Mesenchymal stem cell (in vitro differentiated cells and primary cell): Measurements from ENCODE around the gene HHIP. TPM values are rescaled to one million over a fixed set of nuclear protein-coding genes. Genes with fewer than 3 reads are reported as not detected.

Experiments used
- DNase-seq: peaks from one replicate; pipeline ENCODE4 v3.0.0-alpha.2; 2013
- H2AFZ ChIP-seq: one replicate; pipeline ENCODE4 v1.6.1; 2013; ENCODE audit warnings: low read depth, mild to moderate bottlenecking, control low read depth, inconsistent platforms, low read length, moderate library complexity
- H2AK5ac ChIP-seq: 2 replicates; pipeline ENCODE4 v1.6.1; 2013; ENCODE audit warnings: low read length, moderate library complexity, mild to moderate bottlenecking, inconsistent platforms; ENCODE audit not compliant: severe bottlenecking
- H2BK120ac ChIP-seq: one replicate; pipeline ENCODE4 v1.6.1; 2013; ENCODE audit warnings: low read depth, mild to moderate bottlenecking, inconsistent platforms, low read length, moderate library complexity
- H2BK12ac ChIP-seq, 2 experiments: one replicate each; pipeline ENCODE4 v1.6.1; 2013; ENCODE audit warnings: inconsistent platforms in 2 of 2, low read length in 2 of 2, mild to moderate bottlenecking in 2 of 2, moderate library complexity in 2 of 2, control low read depth in 1 of 2
- H2BK15ac ChIP-seq: one replicate; pipeline ENCODE4 v1.6.1; 2013; ENCODE audit warnings: mild to moderate bottlenecking, low read depth, inconsistent platforms; ENCODE audit not compliant: poor library complexity, severe bottlenecking
- H2BK5ac ChIP-seq: 2 replicates; pipeline ENCODE4 v1.6.1; 2013; ENCODE audit warnings: low read depth, mild to moderate bottlenecking, low read length, control low read depth, inconsistent platforms; ENCODE audit not compliant: poor library complexity, severe bottlenecking
- H3K14ac ChIP-seq, 2 experiments: one replicate each; pipeline ENCODE4 v1.6.1; 2013; ENCODE audit warnings: inconsistent platforms in 2 of 2, low read length in 2 of 2, control low read depth in 1 of 2, mild to moderate bottlenecking in 1 of 2, moderate library complexity in 1 of 2
- H3K18ac ChIP-seq, 2 experiments: one replicate each; pipeline ENCODE4 v1.6.1; 2013; ENCODE audit warnings: inconsistent platforms in 2 of 2, low read length in 2 of 2, control low read depth in 1 of 2, low read depth in 1 of 2, mild to moderate bottlenecking in 1 of 2
- H3K23ac ChIP-seq, 2 experiments: one replicate each; pipeline ENCODE4 v1.6.1; 2013; ENCODE audit warnings: inconsistent platforms in 2 of 2, low read length in 2 of 2, mild to moderate bottlenecking in 2 of 2, moderate library complexity in 2 of 2, control low read depth in 1 of 2
- H3K27ac ChIP-seq: 2 replicates; pipeline ENCODE4 v1.5.1; 2013; ENCODE audit warnings: mild to moderate bottlenecking, moderate library complexity, low read length, control low read depth, inconsistent platforms; ENCODE audit not compliant: poor library complexity, severe bottlenecking
- H3K27me3 ChIP-seq, 2 experiments: 2 replicates each; pipeline versions ENCODE4 v1.6.1 to v1.7.0; 2013; ENCODE audit warnings: low read length in 2 of 2, mild to moderate bottlenecking in 2 of 2, moderate library complexity in 2 of 2, control low read depth in 1 of 2, inconsistent platforms in 1 of 2; ENCODE audit not compliant: control insufficient read depth in 1 of 2, insufficient read depth in 1 of 2
- H3K36me3 ChIP-seq, 2 experiments: 2 replicates each; pipeline versions ENCODE4 v1.6.1 to v1.7.0; 2013; ENCODE audit warnings: low read length in 2 of 2, control low read depth in 1 of 2, inconsistent platforms in 1 of 2, low read depth in 1 of 2, mild to moderate bottlenecking in 1 of 2; ENCODE audit not compliant: insufficient read depth in 2 of 2, control insufficient read depth in 1 of 2
- H3K4ac ChIP-seq, 2 experiments: one replicate each; pipeline ENCODE4 v1.6.1; 2013; ENCODE audit warnings: inconsistent platforms in 2 of 2, low read length in 2 of 2, mild to moderate bottlenecking in 2 of 2, moderate library complexity in 2 of 2, control low read depth in 1 of 2, low read depth in 1 of 2
- H3K4me1 ChIP-seq: 2 replicates; pipeline ENCODE4 v1.6.1; 2013; ENCODE audit warnings: low read depth, low read length, control low read depth; ENCODE audit not compliant: control insufficient read depth, insufficient read depth
- H3K4me2 ChIP-seq: 2 replicates; pipeline ENCODE4 v1.6.1; 2013; ENCODE audit warnings: low read length, mild to moderate bottlenecking, inconsistent platforms; ENCODE audit not compliant: poor library complexity, severe bottlenecking
- H3K4me3 ChIP-seq, 2 experiments: 2 replicates each; pipeline versions ENCODE4 v1.5.1 to v1.7.0; 2013; ENCODE audit warnings: low read length in 2 of 2, mild to moderate bottlenecking in 2 of 2, control low read depth in 1 of 2, low read depth in 1 of 2; ENCODE audit not compliant: insufficient read depth in 1 of 2
- H3K79me1 ChIP-seq: replicated peaks from 2 replicates; pipeline ENCODE4 v1.6.1; 2013; ENCODE audit warnings: mild to moderate bottlenecking, control low read depth, low read length, inconsistent platforms; ENCODE audit not compliant: poor library complexity, severe bottlenecking
- H3K9ac ChIP-seq: 2 replicates; pipeline ENCODE4 v1.7.0; 2013; ENCODE audit warnings: mild to moderate bottlenecking, low read length, moderate library complexity
- H3K9me3 ChIP-seq: 2 replicates; pipeline ENCODE4 v1.7.0; 2013; ENCODE audit warnings: mild to moderate bottlenecking, low read length; ENCODE audit not compliant: control insufficient read depth
- H4K8ac ChIP-seq: one replicate; pipeline ENCODE4 v1.6.1; 2013; ENCODE audit warnings: inconsistent platforms, mild to moderate bottlenecking, low read length, moderate library complexity
- H4K91ac ChIP-seq: one replicate; pipeline ENCODE4 v1.6.1; 2013; ENCODE audit warnings: mild to moderate bottlenecking, low read length, inconsistent platforms
- WGBS: methylation state at CpG from one replicate; pipeline ENCODE4 v1.1.7; 2013; ENCODE audit warnings: mixed read lengths; 5-methylcytosine and 5-hydroxymethylcytosine counted together
- polyA plus RNA-seq, 2 experiments: library from polyadenylated mRNA; stranded (reverse); fragments of 200-250 nt; gene quantifications; one replicate each; pipeline ENCODE4 v1.2.3, GENCODE V29; 2013

Gene HHIP
- polyA plus RNA-seq (2013, experiment 1 of 2) = 0.01 TPM
- polyA plus RNA-seq (2013, experiment 2 of 2) = under 0.01 TPM

- H3K4me2 ChIP-seq = peak within 1 kb of the TSS; percentile 96
- H3K9ac ChIP-seq = peak within 1 kb of the TSS; percentile 19
- peak within 1 kb of the TSS in 1 of 2 experiments; percentile 90 for H3K23ac ChIP-seq
- H2BK120ac ChIP-seq = peak within 1 kb of the TSS; percentile 19
- H2BK12ac ChIP-seq = no peak within 1 kb of the TSS
- peaks cover 16% of the 10 kb centered on the region for H3K4me1 ChIP-seq
- H3K9me3 ChIP-seq = no peaks in the 10 kb centered on the region
- H3K4me3 ChIP-seq = peak within 1 kb of the TSS; percentile 73 to 78
- H2BK15ac ChIP-seq = no peak within 1 kb of the TSS
- peak; percentile 47 for DNase-seq
- H3K18ac ChIP-seq = no peak within 1 kb of the TSS
- H3K36me3 ChIP-seq = peaks cover 0 to 4% of the 10 kb centered on the region in 2 experiments
- peaks cover 7% of the 10 kb centered on the region for H3K79me1 ChIP-seq
- peak within 1 kb of the TSS; percentile 27 for H3K27ac ChIP-seq
- under 1% methylated on average over 51 of the region's 79 CpGs for WGBS
- H4K8ac ChIP-seq = peak within 1 kb of the TSS; percentile 28
- H2AK5ac ChIP-seq = no peak within 1 kb of the TSS
- no peak within 1 kb of the TSS for H3K14ac ChIP-seq
- peaks cover 0 to 35% of the 10 kb centered on the region in 2 experiments for H3K27me3 ChIP-seq
- peak within 1 kb of the TSS; percentile 73 for H2BK5ac ChIP-seq
- H2AFZ ChIP-seq = peak within 1 kb of the TSS; percentile 36
- no peak within 1 kb of the TSS for H4K91ac ChIP-seq
- H3K4ac ChIP-seq = no peak within 1 kb of the TSS
Measured at GRCh38 chr4:144645631-144646522, at the start of gene HHIP. Gene HHIP, plus strand, starts transcription at chr4:144646156. Its CDS starts 520 bp downstream, at chr4:144646676.

- Histone ChIP-seq H4K91ac (no peak overlapping the region), H3K18ac (no peak overlapping the region), H3K4me3 (no peak overlapping the region), H3K14ac (no peak overlapping the region), H3K36me3 (no peaks in the 10 kb centered on the region), H3K9ac (no peak overlapping the region), H4K8ac (no peak overlapping the region), H3K4me2 (no peak overlapping the region), H3K4me1 (no peaks in the 10 kb centered on the region), H3K4ac (no peak overlapping the region), H3K27ac (no peak overlapping the region), H2BK15ac (no peak overlapping the region), H2BK5ac (no peak overlapping the region), H3K23ac (no peak overlapping the region), H3K79me1 (no peaks in the 10 kb centered on the region), H2AFZ (no peak overlapping the region), H3K27me3 (no peaks in the 10 kb centered on the region), H2BK120ac (no peak overlapping the region), H2BK12ac (no peak overlapping the region), H2AK5ac (no peak overlapping the region), H3K9me3 (no peaks in the 10 kb centered on the region)
- no CpG with 5 or more reads among the region's 4 CpGs for WGBS
- no peak for DNase-seq
Measured at GRCh38 chr4:144597171-144597570, 48.8 kb upstream of the HHIP start.

- H2BK15ac ChIP-seq = no peak overlapping the region
- H2BK5ac ChIP-seq = no peak overlapping the region
- H3K4me2 ChIP-seq = no peak overlapping the region
- no peak overlapping the region for H4K8ac ChIP-seq
- no peak overlapping the region for H3K4me3 ChIP-seq
- H3K18ac ChIP-seq = no peak overlapping the region
- no peaks in the 10 kb centered on the region for H3K9me3 ChIP-seq
- H3K23ac ChIP-seq = no peak overlapping the region
- no peak overlapping the region for H3K9ac ChIP-seq
- no peak overlapping the region for H4K91ac ChIP-seq
- H2BK12ac ChIP-seq = no peak overlapping the region
- no peak overlapping the region for H3K27ac ChIP-seq
- no peak overlapping the region for H3K14ac ChIP-seq
- no peaks in the 10 kb centered on the region for H3K4me1 ChIP-seq
- H2AFZ ChIP-seq = no peak overlapping the region
- no peaks in the 10 kb centered on the region for H3K79me1 ChIP-seq
- DNase-seq = peak; percentile 6
- no peaks in the 10 kb centered on the region for H3K27me3 ChIP-seq
- no peak overlapping the region for H2BK120ac ChIP-seq
- H2AK5ac ChIP-seq = no peak overlapping the region
- WGBS = no CpG with 5 or more reads among the region's 1 CpG
- H3K4ac ChIP-seq = no peak overlapping the region
- H3K36me3 ChIP-seq = no peaks in the 10 kb centered on the region
Measured at GRCh38 chr4:144599621-144600020, 46.3 kb upstream of the HHIP start.

- Histone ChIP-seq H3K27ac (no peak overlapping the region), H3K14ac (no peak overlapping the region), H2AK5ac (no peak overlapping the region), H4K8ac (no peak overlapping the region), H3K27me3 (no peaks in the 10 kb centered on the region), H3K4me1 (no peaks in the 10 kb centered on the region), H3K36me3 (no peaks in the 10 kb centered on the region), H3K18ac (no peak overlapping the region), H2AFZ (no peak overlapping the region), H3K4me3 (no peak overlapping the region), H3K4ac (no peak overlapping the region), H3K9me3 (no peaks in the 10 kb centered on the region), H2BK120ac (no peak overlapping the region), H3K9ac (no peak overlapping the region), H2BK15ac (no peak overlapping the region), H2BK5ac (no peak overlapping the region), H3K4me2 (no peak overlapping the region), H4K91ac (no peak overlapping the region), H3K79me1 (no peaks in the 10 kb centered on the region), H3K23ac (no peak overlapping the region), H2BK12ac (no peak overlapping the region)
- peak; percentile 23 for DNase-seq
Measured at GRCh38 chr4:144611850-144612249, 34.1 kb upstream of the HHIP start.
